Measurements from ENCODE around the gene CD209. TPM values are rescaled to one million over a fixed set of nuclear protein-coding genes. Genes with fewer than 3 reads are reported as not detected.

The CD209 gene
- total and polyA plus RNA-seq, 2 of the 8 experiments (the other 6 are each of a cell fraction or from before 2014, with no cell fraction given) = 0.05 to 0.22 TPM

DNA sequence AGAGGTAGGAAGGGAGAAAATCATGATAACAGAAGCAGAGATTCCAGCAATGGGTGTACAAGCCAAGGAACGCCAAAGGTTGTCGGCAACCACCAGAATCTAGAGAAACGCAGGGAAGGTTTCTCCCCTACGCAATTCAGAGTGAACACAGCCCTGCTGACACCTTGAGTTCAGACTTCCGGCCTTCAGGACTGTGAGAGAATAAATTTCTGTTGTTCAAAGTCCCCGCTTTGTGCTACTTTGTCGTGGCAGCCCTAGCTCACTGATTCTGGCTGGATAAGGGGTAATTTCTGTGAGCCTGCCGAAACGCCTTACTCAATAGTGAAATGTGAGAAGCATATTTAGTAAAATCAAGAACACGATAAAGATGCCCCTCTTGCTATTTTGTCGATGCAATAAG, 10.1 kb downstream of the CD209 start:
- H2BK5ac ChIP-seq (ENCODE audit: low read depth, low read length) = no peak overlapping the region
- H3K79me1 ChIP-seq (ENCODE audit: low read depth, low read length) = no peaks in the 10 kb centered on the region
- no peaks in the 10 kb centered on the region for H3K9me3 ChIP-seq (ENCODE audit: insufficient read depth in 2 of 2, low read depth in 1 of 2, low read length in 1 of 2)
- H4K5ac ChIP-seq (ENCODE audit: insufficient read length, low read depth, low read length) = no peak overlapping the region
- no peaks in the 10 kb centered on the region for H4K20me1 ChIP-seq (replicated peaks in 1 of 2; ENCODE audit: control insufficient read depth in 1 of 2, insufficient read depth in 2 of 2, low read length in 2 of 2)
- H2BK120ac ChIP-seq (replicated peaks; ENCODE audit: low read depth, low read length) = no peak overlapping the region
- H2AFZ ChIP-seq (ENCODE audit: low read length) = no peak overlapping the region
- H3K23ac ChIP-seq (ENCODE audit: insufficient read length) = no peak overlapping the region
- H2BK15ac ChIP-seq (ENCODE audit: low read length) = no peak overlapping the region
- no peak overlapping the region for H3K56ac ChIP-seq (replicated peaks; ENCODE audit: insufficient read length, low read depth, low read length)
- H2AK5ac ChIP-seq (ENCODE audit: low read depth, low read length) = no peak overlapping the region
- FAIRE-seq (no peak), DNase-seq (ENCODE audit: low read depth in 1 of 2, low spot score in 2 of 2) (no peak)
- H3K27me3 ChIP-seq (replicated peaks in 1 of 4; ENCODE audit: control insufficient read depth in 3 of 4, extremely low read depth in 1 of 4, insufficient read depth in 3 of 4, low read length in 3 of 4) = peaks cover 0 to 6% (median under 1%) of the 10 kb centered on the region in 4 experiments; a peak in 4 of 7 replicates
- H4K8ac ChIP-seq (ENCODE audit: extremely low read depth, insufficient read depth, low read length) = no peak overlapping the region
- POLR2A ChIA-PET (ENCODE audit: partially characterized antibody) = no interaction called here
- no peak overlapping the region for H3K27ac ChIP-seq (ENCODE audit: low read depth, low read length)
- CTCF ChIA-PET (ENCODE audit: partially characterized antibody) = interaction anchor here (0.7 to 1.5 kb wide), 2 partner anchors 12 to 1221 kb away, joined by 3 to 4 read pairs; no protein-coding TSS in a partner anchor
- no peak overlapping the region for H3K4ac ChIP-seq (replicated peaks; ENCODE audit: insufficient read length, low read depth, low read length)
- no peaks in the 10 kb centered on the region for H3K79me2 ChIP-seq (ENCODE audit: control insufficient read depth in 1 of 2, insufficient read depth in 2 of 2, low read length in 2 of 2)
- no peak overlapping the region for H3K9ac ChIP-seq (replicated peaks in 1 of 4; ENCODE audit: extremely low read depth in 1 of 4, low read depth in 3 of 4, low read length in 3 of 4)
- no peaks in the 10 kb centered on the region for H3K23me2 ChIP-seq (ENCODE audit: low read depth, low read length)
- H2BK20ac ChIP-seq (ENCODE audit: low read length) = no peak overlapping the region
- no peak overlapping the region for H2BK12ac ChIP-seq (ENCODE audit: low read depth, low read length)
- H3K4me3 ChIP-seq (ENCODE audit: extremely low read depth in 1 of 4, insufficient read depth in 2 of 4, low read depth in 3 of 4, low read length in 4 of 4) = no peak overlapping the region
- 89% methylated on average over 11 of the region's 11 CpGs; no CpG with 5 or more reads in 1 of the 2 experiments for WGBS, 2 experiments (ENCODE audit: extremely low coverage in 1 of 2, insufficient coverage in 1 of 2, insufficient read length in 1 of 2, insufficient replicate concordance in 2 of 2, low coverage in 1 of 2, low lambda C conversion rate in 2 of 2, missing lambda C conversion rate in 1 of 2)
- no peak overlapping the region for H3K4me2 ChIP-seq (ENCODE audit: insufficient read depth in 1 of 2, low read depth in 2 of 2, low read length in 2 of 2)
- H4K91ac ChIP-seq (replicated peaks; ENCODE audit: insufficient read length, low read length) = no peak overlapping the region
- TF ChIP-seq, protein P1, sequence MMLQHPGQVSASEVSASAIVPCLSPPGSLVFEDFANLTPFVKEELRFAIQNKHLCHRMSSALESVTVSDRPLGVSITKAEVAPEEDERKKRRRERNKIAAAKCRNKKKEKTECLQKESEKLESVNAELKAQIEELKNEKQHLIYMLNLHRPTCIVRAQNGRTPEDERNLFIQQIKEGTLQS (IDR thresholded peaks at IDR 0.05; ENCODE audit: insufficient read depth, low read depth, low read length) = no peak
- no peaks in the 10 kb centered on the region for H3K36me3 ChIP-seq (ENCODE audit: control insufficient read depth in 2 of 4, insufficient read depth in 4 of 4, low read length in 3 of 4)
- no peak overlapping the region for H3K14ac ChIP-seq (ENCODE audit: insufficient read length)
- peaks cover 0 to 3% (median 0%) of the 10 kb centered on the region in 4 experiments; a peak in 1 of 7 replicates for H3K4me1 ChIP-seq (replicated peaks in 1 of 4; ENCODE audit: control insufficient read depth in 3 of 4, insufficient read depth in 4 of 4, low read length in 3 of 4)
- no peak overlapping the region for H3K18ac ChIP-seq (ENCODE audit: extremely low read depth, low read length)

All from H1 (cell line).